ENCODE results near the gene KREMEN2. TPM values are rescaled to one million over a fixed set of nuclear protein-coding genes. Genes with fewer than 3 reads are reported as not detected.

The KREMEN2 gene
- total and polyA plus RNA-seq, 2 donors (not counting 3 experiments of a cell fraction or from before 2014, with no cell fraction given): not detected

DNA sequence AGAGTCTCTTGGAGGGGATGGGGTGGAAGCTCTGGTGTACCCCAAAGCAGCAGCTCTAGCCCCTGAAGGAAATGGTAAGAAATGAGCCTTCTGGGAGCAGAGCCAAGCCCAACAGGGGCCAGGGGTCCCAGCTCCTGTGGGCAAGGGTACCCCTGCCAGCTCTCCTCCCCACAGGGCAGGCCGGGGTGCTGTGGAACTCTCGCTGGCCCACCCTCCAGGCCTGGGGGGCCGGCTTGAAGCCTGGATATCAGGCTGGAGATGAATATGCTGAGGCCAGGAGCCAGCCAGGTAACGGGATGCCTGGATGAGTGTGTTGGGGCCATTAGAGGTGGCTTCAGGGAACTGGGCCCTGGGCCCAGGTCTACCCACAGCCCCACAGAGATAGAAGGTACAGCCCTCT, 36.5 kb downstream of the KREMEN2 start:
- ChIA-PET CTCF (interaction anchor here (1.1 to 2.5 kb wide), 3 partner anchors 27 to 129 kb away, joined by 4 to 13 read pairs (median 12); no protein-coding TSS in a partner anchor), POLR2A (interaction anchor here (0.5 kb wide), 1 partner anchor 48 kb away, joined by 3 read pairs; no protein-coding TSS in a partner anchor)
- Histone ChIP-seq H3K27ac (ENCODE audit: insufficient read depth, low read depth, low read length) (no peak overlapping the region), H3K4me1 (ENCODE audit: control insufficient read depth, extremely low read depth, insufficient read depth, low read length) (peaks cover 3% of the 10 kb centered on the region), H3K27me3 (ENCODE audit: control insufficient read depth in 2 of 2, insufficient read depth in 2 of 2, low read length in 2 of 2) (no peaks in the 10 kb centered on the region), H3K4me3 (replicated peaks in 1 of 3; ENCODE audit: insufficient read depth in 1 of 3, low read depth in 1 of 3, low read length in 3 of 3) (no peak overlapping the region), H3K9ac (replicated peaks; ENCODE audit: extremely low read depth, insufficient read depth, low read length) (no peak overlapping the region), H3K9me3 (replicated peaks; ENCODE audit: control insufficient read depth, insufficient read depth, low read length) (no peaks in the 10 kb centered on the region), H3K36me3 (ENCODE audit: control insufficient read depth in 2 of 2, extremely low read depth in 1 of 2, insufficient read depth in 2 of 2, low read length in 2 of 2) (no peaks in the 10 kb centered on the region), H3K4me2 (ENCODE audit: insufficient read depth, low read length) (no peak overlapping the region), H3K79me2 (ENCODE audit: control insufficient read depth, insufficient read depth, low read length) (no peaks in the 10 kb centered on the region), H2AFZ (ENCODE audit: low read depth, low read length) (no peak overlapping the region), H4K20me1 (replicated peaks; ENCODE audit: control insufficient read depth, extremely low read depth, insufficient read depth, low read length) (no peaks in the 10 kb centered on the region), H3K9me1 (replicated peaks; ENCODE audit: control insufficient read depth, extremely low read depth, insufficient read depth, low read length) (no peaks in the 10 kb centered on the region)
- TF ChIP-seq EZH2 (IDR thresholded peaks at IDR 0.05; ENCODE audit: borderline replicate concordance, low read depth, low read length, severe bottlenecking) (no peak), JUN (IDR thresholded peaks at IDR 0.05; ENCODE audit: borderline replicate concordance, insufficient read depth, insufficient read length, low read depth) (no peak), MYC (IDR thresholded peaks at IDR 0.05; ENCODE audit: low read depth, low read length) (no peak), FOS (IDR thresholded peaks at IDR 0.05; ENCODE audit: borderline replicate concordance, insufficient read depth, low read length) (no peak)
- no TSS peak for BruUV-seq (replicated peaks)
- intact Hi-C loops (cut with micrococcal nuclease) (no loop called here), dilution Hi-C loops (cut with MboI; ENCODE audit: extremely low pct_ligation_motif_present, low sequenced_read_pairs) (no loop called here)
- FAIRE-seq: no peak
- DNase-seq (ENCODE audit: low read depth, low spot score): no peak

DNA sequence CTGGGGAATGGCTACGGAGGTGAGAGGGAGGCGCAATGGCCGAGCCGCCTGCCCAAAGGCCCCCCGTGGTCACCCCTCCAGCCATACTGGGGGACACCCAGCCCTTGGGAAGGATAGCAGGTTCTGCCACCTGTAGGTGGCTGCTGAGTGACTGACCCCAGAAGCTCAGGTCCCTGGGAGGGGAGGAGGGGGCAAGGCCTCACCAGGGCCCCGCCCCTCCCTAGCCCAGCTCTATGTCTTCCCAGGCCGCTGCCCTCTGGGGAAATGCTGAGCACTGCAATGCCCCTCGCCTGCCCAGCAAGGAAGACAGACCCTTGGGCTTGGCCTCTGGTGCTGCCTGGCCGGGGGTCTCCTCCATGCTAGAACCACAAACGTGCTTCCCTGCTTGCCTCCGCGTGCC, 37.2 kb downstream of the KREMEN2 start:
- CTCF ChIA-PET: interaction anchor here (0.9 to 2.5 kb wide), 4 partner anchors 27 to 128 kb away, joined by 3 to 13 read pairs (median 8); no protein-coding TSS in a partner anchor
- no peak overlapping the region for H3K4me3 ChIP-seq (replicated peaks in 1 of 3; ENCODE audit: insufficient read depth in 1 of 3, low read depth in 1 of 3, low read length in 3 of 3)
- DNase-seq (ENCODE audit: low read depth, low spot score) (no peak), FAIRE-seq (no peak)
- TF ChIP-seq POLR2A (IDR thresholded peaks at IDR 0.05; ENCODE audit: low read depth, low read length) (no peak), POLR2AphosphoS5 (IDR thresholded peaks at IDR 0.05; ENCODE audit: insufficient read depth, low read depth, low read length) (no peak), MYC (IDR thresholded peaks at IDR 0.05; ENCODE audit: low read depth, low read length) (no peak), JUN (IDR thresholded peaks at IDR 0.05; ENCODE audit: borderline replicate concordance, insufficient read depth, insufficient read length, low read depth) (no peak), FOS (IDR thresholded peaks at IDR 0.05; ENCODE audit: borderline replicate concordance, insufficient read depth, low read length) (no peak), GATA2 (IDR thresholded peaks at IDR 0.05; ENCODE audit: insufficient read depth, insufficient read length, low read depth, low read length) (no peak), EZH2 (IDR thresholded peaks at IDR 0.05; ENCODE audit: borderline replicate concordance, low read depth, low read length, severe bottlenecking) (no peak), MAX (IDR thresholded peaks at IDR 0.05; ENCODE audit: insufficient read depth, insufficient read length) (no peak)
- TF ChIP-seq, protein P1, sequence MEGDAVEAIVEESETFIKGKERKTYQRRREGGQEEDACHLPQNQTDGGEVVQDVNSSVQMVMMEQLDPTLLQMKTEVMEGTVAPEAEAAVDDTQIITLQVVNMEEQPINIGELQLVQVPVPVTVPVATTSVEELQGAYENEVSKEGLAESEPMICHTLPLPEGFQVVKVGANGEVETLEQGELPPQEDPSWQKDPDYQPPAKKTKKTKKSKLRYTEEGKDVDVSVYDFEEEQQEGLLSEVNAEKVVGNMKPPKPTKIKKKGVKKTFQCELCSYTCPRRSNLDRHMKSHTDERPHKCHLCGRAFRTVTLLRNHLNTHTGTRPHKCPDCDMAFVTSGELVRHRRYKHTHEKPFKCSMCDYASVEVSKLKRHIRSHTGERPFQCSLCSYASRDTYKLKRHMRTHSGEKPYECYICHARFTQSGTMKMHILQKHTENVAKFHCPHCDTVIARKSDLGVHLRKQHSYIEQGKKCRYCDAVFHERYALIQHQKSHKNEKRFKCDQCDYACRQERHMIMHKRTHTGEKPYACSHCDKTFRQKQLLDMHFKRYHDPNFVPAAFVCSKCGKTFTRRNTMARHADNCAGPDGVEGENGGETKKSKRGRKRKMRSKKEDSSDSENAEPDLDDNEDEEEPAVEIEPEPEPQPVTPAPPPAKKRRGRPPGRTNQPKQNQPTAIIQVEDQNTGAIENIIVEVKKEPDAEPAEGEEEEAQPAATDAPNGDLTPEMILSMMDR (IDR thresholded peaks at IDR 0.05; ENCODE audit: extremely low read depth in 1 of 2, insufficient read depth in 1 of 2, low read depth in 1 of 2, low read length in 2 of 2): no peak
- no peak overlapping the region for H3K27ac ChIP-seq (ENCODE audit: insufficient read depth, low read depth, low read length)
- intact Hi-C loops (cut with micrococcal nuclease): no loop called here
- BruUV-seq (replicated peaks): no TSS peak
- no peaks in the 10 kb centered on the region for H3K27me3 ChIP-seq (ENCODE audit: control insufficient read depth in 2 of 2, insufficient read depth in 2 of 2, low read length in 2 of 2)
- H2AFZ ChIP-seq (ENCODE audit: low read depth, low read length): no peak overlapping the region
- H4K20me1 ChIP-seq (replicated peaks; ENCODE audit: control insufficient read depth, extremely low read depth, insufficient read depth, low read length): no peaks in the 10 kb centered on the region
- no peak overlapping the region for H3K4me2 ChIP-seq (ENCODE audit: insufficient read depth, low read length)
- dilution Hi-C loops (cut with MboI; ENCODE audit: extremely low pct_ligation_motif_present, low sequenced_read_pairs): no loop called here
- no peak overlapping the region for H3K9ac ChIP-seq (replicated peaks; ENCODE audit: extremely low read depth, insufficient read depth, low read length)
- POLR2A ChIA-PET: no interaction called here
- no peaks in the 10 kb centered on the region for H3K79me2 ChIP-seq (ENCODE audit: control insufficient read depth, insufficient read depth, low read length)
- H3K36me3 ChIP-seq (ENCODE audit: control insufficient read depth in 2 of 2, extremely low read depth in 1 of 2, insufficient read depth in 2 of 2, low read length in 2 of 2): no peaks in the 10 kb centered on the region
- no peaks in the 10 kb centered on the region for H3K9me3 ChIP-seq (replicated peaks; ENCODE audit: control insufficient read depth, insufficient read depth, low read length)
- no peaks in the 10 kb centered on the region for H3K9me1 ChIP-seq (replicated peaks; ENCODE audit: control insufficient read depth, extremely low read depth, insufficient read depth, low read length)
- peaks cover 3% of the 10 kb centered on the region for H3K4me1 ChIP-seq (ENCODE audit: control insufficient read depth, extremely low read depth, insufficient read depth, low read length)

Data from endothelial cell of umbilical vein (primary cell).